Stimulated activated naive CD4-positive, alpha-beta T cell treated with Interleukin-2 at 50 U/mL for 16 hours (primary cell): ENCODE measurements around the gene GNL2.
"Not testable (repeated sequence)": the region's sequence is repeated elsewhere in the genome, so short reads cannot be mapped to it uniquely, and the experiment has no call there.

Source experiments
- DNase-seq: peaks from one replicate; lab custom pipeline; 2025; lab: John Stamatoyannopoulos, UW

Gene GNL2

GRCh38 chr1:37606481-37607263 is 10.9 kb upstream of the GNL2 start:
- DNase-seq: no peak

- DNase-seq: no peak
These were observed 10.2 kb upstream of the GNL2 start for GRCh38 chr1:37605806-37606474.

GRCh38 chr1:37605061-37605650 is 9.4 kb upstream of the GNL2 start:
- no peak for DNase-seq

DNA sequence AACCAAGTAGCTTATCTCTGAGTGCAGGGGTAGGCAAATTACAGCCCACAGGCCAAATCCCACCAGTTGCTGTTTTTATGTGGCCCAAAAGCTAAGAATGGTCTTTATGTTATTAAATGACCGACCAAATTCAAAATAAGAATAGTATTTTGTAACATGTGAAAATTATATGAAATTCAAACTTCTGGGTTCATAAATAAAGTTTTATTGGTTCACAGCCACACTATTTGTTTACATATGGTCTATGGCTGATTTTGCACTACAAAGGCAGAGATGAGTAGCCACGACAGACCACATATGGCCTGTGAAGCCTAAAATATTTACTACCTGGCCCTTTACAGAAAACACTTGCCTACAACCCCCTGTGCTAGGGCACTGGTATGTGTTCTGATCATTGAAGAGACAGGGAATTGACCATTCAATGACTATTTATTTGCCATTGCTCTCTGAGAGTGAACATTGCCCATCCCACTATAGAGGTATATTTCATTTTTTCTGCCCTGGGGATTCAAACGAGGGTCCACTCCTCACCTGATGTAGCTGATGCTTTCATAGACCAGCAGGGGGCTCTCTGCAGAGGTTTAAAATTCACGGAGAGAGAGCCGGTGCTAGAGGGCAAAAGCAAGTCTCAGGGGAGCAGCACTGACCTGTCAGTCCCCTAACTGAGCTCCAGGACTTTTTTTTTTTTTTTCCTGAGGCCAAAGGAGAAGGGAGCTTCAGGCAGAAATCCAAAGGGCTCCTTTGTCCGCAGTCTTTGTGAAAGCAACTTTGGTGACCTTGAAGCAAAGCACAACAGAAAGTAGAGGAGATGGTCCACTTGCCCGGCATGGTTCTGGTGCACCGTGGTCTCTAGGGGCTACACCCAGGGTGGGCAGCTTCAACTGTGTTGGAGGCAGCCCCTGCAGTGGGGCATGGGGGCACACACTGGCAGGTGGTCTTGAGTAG is 7.3 kb upstream of the GNL2 start:
- peak; percentile 26 for DNase-seq

GRCh38 chr1:37601441-37601840 is 5.7 kb upstream of the GNL2 start:
- no peak for DNase-seq

GRCh38 chr1:37599940-37600339 is 4.2 kb upstream of the GNL2 start:
- DNase-seq: no peak

GRCh38 chr1:37596182-37596667 is 488 bp upstream of the GNL2 start:
- no peak for DNase-seq

DNA sequence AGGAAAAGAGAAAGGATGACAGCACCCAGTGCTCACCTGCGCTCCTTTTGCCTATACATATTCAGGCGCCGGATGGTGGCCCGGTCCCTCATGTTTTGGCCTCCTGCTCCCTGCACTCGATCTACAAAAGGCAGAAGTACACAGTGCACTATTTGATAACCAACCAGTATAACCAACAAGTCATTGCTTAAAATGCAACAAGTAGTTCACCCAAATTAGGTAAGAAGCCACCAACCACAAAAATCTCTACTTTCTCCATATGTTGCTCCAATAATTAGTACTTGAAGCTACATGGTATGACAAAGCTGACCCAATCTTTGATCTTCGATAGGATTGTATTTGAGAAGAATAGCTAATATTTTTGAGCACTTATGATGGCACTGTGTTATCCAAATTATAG is 2.0 kb downstream of the GNL2 start:
- no peak for DNase-seq

- no peak for DNase-seq
These were observed 6.8 kb downstream of the GNL2 start for GRCh38 chr1:37588939-37589338.

DNA sequence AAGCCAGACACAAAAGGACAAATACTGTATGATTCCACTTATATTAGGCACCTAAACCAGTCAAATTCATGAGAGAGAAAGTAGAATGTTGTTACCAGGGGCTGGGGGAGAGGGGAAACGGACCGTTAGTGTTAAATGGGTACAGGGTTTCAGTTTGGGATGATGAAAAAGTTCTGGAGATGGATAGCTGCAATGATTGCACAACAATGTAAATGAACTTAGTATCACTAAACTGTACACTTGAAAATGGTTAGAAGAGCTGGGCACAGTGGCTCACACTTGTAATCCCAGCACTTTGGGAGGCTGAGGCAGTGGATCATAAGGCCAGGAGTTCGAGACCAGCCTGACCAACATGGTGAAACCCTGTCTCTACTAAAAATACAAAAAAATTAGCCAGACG is 11.2 kb downstream of the GNL2 start:
- DNase-seq: not testable (repeated sequence)

- DNase-seq: no peak
These were observed 20.0 kb downstream of the GNL2 start for GRCh38 chr1:37575692-37576091.

DNA sequence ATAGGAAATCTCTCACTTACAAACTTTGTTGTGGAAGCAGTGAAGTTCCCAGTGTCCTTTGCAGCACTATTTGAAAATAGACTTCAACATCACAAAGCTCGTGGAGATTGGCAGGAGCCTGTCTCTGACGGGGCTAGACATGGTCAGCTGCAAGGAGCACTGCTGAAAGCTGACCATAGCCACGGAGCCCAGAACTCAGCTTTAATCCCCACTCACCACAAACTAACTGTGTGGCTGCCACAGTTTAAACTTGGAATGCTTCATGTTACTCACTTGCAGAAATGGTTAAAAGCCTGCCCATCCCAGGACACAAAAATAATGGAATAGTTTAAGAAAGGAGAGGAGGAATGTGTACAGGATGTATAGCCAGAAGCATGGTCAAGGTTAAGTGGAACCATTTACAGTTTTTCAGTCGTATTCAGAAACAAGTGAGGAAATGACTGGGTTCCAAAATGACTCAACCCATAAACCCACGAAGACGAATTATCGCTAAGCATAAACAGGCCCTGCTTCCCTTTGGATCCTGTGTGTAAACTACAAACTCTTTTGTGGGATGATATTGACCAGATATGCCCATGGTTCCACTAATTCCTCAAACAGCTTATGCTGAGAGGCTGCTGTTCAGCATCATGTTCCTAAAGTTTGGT is 20.8 kb downstream of the GNL2 start:
- no peak for DNase-seq

GRCh38 chr1:37570528-37571334 is 25.0 kb downstream of the GNL2 start:
- DNase-seq: no peak

DNA sequence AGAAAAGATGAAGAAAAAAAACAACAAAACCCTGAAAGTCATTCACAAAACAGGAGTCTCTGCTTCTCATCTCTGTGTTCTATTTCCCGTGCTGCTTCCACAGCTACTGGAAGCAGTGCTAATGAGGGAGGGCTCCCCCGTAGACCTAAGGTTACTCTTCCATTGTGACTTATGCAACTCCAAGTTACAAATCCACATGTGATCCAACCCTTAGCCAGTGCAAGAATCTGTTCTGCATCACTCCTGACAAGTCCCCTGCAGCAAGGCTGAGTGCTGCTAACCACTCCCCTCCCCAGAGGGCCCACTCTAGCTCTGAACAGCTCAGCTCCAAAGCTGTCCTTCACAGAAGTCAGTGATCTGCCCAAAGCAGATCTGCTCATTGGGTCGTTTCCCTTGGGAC is 28.7 kb downstream of the GNL2 start:
- DNase-seq: no peak

DNA sequence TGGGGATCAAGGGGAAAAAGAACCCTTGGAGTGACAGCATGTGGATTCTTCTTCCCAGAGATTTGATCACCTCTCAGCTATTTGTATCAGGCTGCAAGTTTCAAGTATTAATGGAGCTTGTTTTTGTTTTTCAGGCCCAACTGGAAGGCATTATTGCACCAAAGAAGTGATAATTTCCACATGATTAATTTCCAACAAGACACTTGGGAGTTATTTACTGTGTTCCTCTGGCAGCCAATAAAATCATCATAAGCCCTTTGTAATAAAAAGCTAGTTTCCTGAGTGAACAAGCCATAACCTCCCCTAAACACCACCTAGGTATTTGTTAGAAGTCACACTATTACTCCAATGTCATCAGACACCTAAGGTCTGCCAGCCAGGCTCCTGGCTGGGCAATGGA is 30.8 kb downstream of the GNL2 start:
- DNase-seq: no peak

GRCh38 chr1:37562984-37563383 is 32.8 kb downstream of the GNL2 start:
- DNase-seq: no peak

- DNase-seq: no peak
These were observed 34.3 kb downstream of the GNL2 start for GRCh38 chr1:37561133-37562132.

- no peak for DNase-seq
These were observed 35.2 kb downstream of the GNL2 start for GRCh38 chr1:37560401-37561132.

DNA sequence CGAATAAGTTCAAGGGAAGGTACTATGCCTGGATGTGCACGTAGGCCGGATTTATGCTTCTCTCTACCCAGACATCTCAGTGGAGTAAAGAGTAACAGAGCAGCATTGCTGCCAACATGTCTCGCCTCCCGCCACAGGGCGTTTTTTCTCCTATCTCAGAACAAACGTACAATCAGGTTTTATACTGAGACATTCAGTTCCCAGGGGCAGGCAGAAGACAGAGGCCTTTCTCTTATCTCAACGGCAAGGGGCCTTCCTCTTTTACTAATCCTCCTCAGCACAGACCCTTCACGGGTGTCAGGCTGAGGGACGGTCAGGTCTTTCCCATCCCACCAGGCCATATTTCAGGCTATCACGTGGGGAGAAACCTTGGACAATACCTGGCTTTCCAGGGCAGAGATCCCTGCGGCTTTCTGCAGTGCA is 35.8 kb downstream of the GNL2 start:
- not testable (repeated sequence) for DNase-seq
